HG02678 (cell line): ENCODE measurements around the gene NKD1.
"Not testable (repeated sequence)": the region's sequence is repeated elsewhere in the genome, so short reads cannot be mapped to it uniquely, and the experiment has no call there.

Experiments
- ATAC-seq: cut with Tn5 transposase; IDR thresholded peaks from one replicate; pipeline ENCODE4 v1.9.1; 2021; ENCODE audit warnings: mild to moderate bottlenecking, moderate library complexity; ENCODE audit not compliant: unreplicated experiment

Gene NKD1

DNA sequence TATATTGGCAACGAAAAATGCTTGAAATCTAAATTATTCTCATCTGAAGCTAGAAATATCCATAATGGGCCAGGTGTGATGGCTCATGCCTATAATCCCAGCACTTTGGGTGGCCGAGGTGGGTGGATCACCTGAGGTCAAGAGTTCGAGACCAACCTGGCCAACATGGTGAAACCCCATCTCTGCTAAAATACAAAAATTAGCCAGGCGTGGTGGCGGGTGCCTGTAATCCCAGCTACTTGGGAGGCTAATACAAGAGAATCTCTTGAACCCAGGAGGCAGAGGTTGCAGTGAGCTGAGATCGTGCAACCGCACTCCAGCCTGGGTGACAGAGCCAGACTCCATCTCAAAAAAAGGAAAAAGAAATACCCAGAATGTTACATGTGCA is 11.9 kb upstream of the NKD1 start:
- not testable (repeated sequence) for ATAC-seq

GRCh38 chr16:50537533-50538290 is 10.5 kb upstream of the NKD1 start:
- ATAC-seq, result no peak

DNA sequence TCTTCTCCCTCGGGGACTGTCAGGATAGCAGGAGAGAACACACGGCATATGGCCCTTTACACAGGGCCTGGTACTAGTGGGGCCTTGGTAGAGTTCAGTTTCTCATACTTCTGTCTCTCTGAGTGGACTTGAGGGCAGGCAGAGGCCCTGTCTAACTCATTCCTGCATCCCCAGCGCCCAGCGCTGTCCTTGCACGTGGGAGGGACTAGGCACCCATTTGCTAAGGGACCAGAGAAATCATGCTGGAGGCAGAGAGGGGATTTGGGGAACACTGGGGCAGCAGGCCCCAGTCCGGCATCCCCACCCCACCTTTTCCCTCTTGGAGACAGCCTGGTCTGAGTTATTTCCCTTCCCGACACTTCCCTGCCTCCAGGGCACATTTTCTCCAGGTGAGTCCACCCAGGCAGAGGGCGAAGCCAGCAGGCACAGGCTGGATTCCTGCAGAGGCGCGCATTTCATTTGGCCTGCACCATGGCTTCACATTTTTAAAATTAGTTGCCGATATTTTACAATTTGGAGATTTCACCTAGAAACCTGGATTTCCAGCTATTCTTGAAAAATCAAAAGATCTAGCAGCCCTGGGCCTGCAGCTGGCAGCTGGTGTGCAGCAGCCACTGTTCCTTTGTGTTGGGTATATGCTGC is 9.7 kb upstream of the NKD1 start:
- ATAC-seq, result no peak

- no peak for ATAC-seq
Observed at GRCh38 chr16:50539053-50539695, 9.0 kb upstream of the NKD1 start.

- no peak for ATAC-seq
Observed at GRCh38 chr16:50539822-50540710, 8.1 kb upstream of the NKD1 start.

GRCh38 chr16:50540711-50541007 is 7.5 kb upstream of the NKD1 start:
- no peak for ATAC-seq

- ATAC-seq, result no peak
Observed at GRCh38 chr16:50542703-50543102, 5.5 kb upstream of the NKD1 start.

GRCh38 chr16:50546125-50546524 is 2.1 kb upstream of the NKD1 start:
- no peak for ATAC-seq

- peak; percentile 47 for ATAC-seq
Observed at GRCh38 chr16:50547340-50548124, 664 bp upstream of the NKD1 start.

GRCh38 chr16:50548909-50549560 is 839 bp downstream of the NKD1 start:
- no peak for ATAC-seq

DNA sequence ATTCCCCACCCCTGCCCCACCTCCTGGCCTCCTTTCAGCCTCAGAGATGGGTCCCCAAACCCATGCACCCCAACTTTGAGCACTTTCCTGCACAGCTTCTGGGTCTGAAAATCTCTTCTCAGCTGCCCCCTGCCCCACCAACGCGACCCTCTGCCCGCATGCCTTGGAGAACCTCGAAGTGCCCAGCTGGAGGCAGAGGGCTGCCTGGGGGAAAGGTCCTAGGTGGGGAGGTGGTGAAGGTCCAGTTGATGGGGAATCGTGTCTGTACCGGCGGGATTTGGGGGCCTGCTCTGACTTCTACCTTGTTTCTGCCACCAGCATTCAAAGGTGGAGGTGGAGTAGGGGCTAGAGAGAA is 1.3 kb downstream of the NKD1 start:
- ATAC-seq, result no peak

- ATAC-seq, result no peak
Observed at GRCh38 chr16:50550035-50550434, 1.8 kb downstream of the NKD1 start.

GRCh38 chr16:50550866-50551641 is 2.9 kb downstream of the NKD1 start:
- no peak for ATAC-seq

DNA sequence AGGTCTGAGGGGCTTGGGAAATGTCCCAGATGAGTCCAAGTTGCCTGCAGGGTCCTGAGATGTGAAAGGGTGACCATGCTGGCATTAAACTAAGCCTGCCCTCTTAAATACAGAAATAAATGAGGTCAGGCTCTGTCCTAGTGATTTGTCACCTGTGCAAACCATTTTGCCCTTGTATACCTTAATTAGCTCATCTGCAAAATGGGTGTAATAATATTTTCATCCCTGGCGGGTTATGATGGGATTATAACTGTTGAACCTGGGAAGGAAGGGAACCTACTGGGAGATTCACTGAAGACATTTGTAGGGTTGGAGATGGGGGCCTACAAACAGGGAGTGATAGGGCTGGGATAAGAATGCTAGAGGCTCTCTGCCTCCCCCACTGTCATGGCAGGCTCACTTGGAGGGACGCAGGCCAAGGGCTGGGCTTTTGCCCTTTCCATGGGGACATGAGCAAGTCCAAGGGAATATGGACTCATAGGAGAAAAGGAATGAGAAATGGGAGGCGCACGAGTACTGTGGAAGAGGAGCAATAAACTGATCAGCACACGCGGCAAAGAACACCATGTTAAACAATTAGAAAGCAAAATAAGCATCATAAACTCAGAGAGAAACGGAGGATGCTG is 4.4 kb downstream of the NKD1 start:
- ATAC-seq, result no peak

- ATAC-seq, result no peak
Observed at GRCh38 chr16:50553182-50553710, 5.0 kb downstream of the NKD1 start.

DNA sequence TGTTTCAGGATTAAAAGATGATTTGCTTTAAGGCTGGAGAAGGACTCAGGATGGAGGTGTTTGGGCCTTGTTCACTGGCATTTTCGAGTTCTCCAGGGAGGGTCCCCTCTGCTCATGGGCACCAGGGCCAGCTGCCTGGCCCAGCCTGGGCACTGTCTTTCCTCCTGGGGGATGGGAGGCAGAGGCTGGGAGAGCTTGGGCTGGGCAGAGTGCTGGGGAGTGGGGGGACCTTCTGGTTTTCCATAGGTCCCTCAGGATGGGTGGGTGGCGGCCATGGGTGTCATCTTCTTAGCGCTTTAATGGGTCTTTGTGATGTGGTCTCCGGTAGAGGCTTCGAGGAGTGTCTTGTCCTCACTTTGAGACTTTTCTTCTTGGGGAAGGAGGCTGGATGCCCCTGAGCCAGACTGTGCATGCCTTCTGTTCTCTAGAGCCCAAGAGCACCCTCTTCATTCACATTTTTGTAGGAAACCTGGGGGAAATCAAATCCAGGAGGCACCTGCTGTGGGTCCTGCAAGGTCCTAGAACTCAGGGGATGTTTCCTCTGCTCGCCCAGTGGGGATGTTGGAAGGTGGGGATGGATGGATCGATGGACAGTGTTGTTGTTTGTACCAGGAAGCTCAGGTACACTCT is 5.7 kb downstream of the NKD1 start:
- no peak for ATAC-seq

- no peak for ATAC-seq
Observed at GRCh38 chr16:50555269-50555875, 7.2 kb downstream of the NKD1 start.
